NCI-H748 (cell line): Measurements from ENCODE around the gene KLF6.

Source experiments
- DNase-seq: peaks from one replicate; lab custom pipeline; 2025; ENCODE audit not compliant: unreplicated experiment; lab: John Stamatoyannopoulos, UW

Gene KLF6

DNA sequence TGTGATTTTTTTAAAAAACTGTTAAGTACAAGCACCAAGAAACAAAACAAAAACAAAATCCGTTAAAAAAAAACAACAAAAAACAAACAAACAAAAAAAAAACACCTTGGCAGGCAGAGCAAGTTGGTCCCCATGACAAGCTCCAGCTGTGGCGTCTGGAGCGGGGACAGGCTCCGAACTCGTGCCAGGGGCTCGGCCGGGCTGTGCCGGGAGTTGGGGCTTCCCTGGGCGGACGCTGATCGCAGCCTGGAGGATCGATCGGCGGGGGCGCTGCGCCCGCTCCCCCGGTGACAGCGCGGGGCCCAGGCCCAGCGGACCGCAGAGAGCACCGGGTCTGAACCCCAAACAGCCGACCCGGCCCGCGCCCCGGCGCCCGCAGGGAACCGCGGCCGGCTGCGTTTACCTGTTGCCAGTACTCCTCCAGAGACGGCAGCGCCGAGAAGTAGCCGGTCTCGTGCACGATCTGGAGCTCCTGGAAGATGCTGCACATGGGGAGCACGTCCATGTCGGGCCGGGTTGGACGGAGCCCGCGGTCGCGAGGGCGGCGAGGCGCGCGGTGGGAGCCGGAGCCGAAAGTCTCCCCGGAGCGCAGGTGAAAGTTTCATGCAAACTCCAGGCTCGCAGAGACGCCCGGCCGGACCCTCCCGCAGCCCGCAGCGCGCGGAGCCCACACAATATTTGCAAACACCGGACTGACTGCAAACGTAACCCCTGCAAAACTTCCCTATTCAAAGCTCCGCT lies at the start of gene KLF6:
TSS of gene KLF6 (minus strand) at position 700 of the 741 bp plus-strand sequence. CDS start at position 505, 195 bp downstream.
- peak; percentile 61 for DNase-seq

- DNase-seq: no peak
Measured at GRCh38 chr10:3834404-3834803, 49.4 kb upstream of the KLF6 start.

GRCh38 chr10:3833046-3833445 lies 48.0 kb upstream of the KLF6 start:
- no peak for DNase-seq

DNA sequence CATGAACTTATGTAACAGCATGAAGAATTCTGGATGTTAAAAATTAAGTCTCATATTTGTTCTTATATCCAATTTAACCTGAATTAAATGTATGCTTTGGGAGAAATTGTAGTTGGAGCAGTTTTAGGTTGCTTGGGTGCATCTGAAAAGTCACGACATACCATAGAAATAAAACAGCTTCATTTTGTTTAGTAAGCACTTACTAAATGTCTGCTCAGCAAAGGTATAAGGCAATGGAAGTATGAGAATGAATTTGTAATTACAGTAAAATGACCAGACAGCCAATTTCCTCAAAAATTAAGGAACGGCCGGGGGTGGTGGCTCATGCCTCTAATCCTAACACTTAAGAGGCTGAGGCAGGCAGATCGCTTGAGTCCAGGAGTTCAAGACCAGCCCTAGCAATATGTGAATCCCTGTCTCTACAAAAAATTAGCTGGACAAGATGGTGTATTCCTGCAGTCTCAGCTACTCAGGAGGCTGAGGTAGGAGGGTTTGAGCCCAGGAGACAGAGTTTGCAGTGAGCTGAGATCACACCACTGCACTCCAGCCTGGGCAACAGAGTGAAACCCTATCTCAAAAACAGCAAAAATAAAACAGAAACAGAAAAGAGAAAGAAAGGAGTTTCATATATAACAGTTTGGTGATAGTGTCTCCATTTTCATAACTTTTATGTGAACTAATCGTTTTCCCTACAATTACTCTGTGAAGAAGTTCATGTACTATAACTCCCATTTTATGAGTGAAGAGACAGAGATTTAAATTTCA lies 47.2 kb upstream of the KLF6 start:
- DNase-seq: no peak

DNA sequence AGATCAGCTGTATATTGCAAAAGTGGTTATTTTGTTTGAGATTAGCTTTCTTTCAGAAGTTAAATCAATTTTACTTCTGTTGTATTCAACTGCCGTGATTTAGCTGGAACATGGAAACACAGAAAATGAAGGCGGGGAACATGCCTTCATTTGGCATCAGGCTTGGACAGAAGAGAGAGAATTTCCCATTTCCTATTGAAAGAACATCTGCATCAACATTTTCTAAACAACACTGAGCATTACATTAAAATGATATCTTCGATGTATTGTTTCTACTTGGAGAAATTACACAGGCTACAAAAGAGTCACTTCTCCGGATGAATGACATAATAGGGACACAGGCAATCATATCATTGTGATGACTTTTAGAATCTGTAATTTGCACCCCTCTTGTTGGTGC lies 46.6 kb upstream of the KLF6 start:
- DNase-seq: no peak

DNA sequence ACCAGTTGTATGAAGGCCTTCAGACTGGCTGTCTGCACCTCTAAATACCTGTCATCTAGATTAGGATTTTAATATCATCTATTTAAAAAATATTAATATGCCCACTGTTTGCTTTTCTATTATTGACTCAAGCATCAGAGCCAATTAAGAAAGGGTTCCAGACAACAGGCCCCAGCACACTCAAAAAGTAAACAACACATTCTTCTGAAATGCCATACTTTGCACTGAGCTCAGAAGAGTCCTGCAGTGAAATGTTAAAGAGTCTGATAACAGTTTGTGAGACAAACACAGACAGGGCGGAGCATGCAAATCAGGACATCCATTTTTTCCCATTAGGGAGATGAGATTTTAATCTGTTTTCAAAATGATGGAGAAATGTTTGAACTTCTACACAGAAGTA lies 45.9 kb upstream of the KLF6 start:
- DNase-seq: no peak

GRCh38 chr10:3829156-3830050 lies 44.4 kb upstream of the KLF6 start:
- DNase-seq: no peak

DNA sequence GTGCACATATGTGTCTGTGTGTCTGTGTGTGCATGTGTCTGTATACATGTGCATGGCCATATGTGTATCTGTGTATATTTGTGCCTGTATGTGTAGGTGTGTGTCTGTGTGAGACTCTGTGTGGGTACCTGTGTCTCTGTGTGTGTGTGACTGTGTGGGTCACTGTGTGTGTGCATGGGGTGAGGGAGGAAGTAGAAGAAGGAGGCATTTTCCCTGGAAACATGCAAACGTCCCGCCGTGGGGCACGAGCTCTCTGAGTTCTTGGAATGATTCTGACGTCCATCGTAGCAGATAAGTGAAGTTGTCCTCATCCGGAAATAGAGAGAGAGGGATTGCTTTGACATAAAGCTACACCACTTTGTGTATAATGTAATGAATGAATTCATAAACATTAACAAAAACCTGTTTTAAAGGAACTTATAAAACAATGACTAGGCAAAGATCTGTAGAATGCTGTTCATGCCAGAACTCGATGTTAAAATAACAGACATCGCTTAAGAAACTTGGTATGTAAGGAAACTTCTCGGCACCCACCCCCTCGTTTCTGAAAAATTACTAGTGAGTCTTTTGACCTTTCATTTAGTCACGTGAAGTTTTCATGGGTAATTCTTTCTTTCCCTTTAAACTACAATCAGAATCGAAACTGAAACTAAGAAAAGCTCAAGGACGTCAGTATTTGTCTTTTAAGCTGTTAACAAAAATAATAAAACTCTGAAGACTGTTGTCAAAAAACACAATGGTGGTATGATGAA lies 43.6 kb upstream of the KLF6 start:
- no peak for DNase-seq

- no peak for DNase-seq
Measured at GRCh38 chr10:3827768-3828403, 42.9 kb upstream of the KLF6 start.

GRCh38 chr10:3827266-3827665 lies 42.3 kb upstream of the KLF6 start:
- no peak for DNase-seq

DNA sequence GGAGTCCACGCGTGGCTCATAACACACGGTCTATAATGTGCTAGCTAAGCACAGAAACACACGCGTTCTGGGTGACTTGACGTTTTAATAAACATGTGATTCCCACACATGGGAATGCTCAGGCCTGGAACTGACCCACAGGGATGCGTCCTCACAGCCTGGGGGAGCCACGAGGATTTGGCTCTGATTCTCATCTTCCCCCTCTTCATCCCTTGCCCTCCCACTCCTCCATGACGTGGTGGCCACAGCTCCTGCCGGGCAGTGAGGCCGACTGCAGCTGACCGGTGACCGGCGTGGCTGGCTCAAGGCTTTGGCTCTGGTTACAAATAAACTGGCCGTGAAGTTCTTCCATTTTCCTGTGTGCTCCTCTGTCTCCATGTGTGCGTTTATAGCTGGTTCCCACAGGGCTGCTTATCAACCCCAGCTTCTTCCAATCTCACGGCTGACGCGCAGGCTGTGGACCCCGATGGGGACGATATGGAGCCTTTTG lies 40.9 kb upstream of the KLF6 start:
- no peak for DNase-seq

DNA sequence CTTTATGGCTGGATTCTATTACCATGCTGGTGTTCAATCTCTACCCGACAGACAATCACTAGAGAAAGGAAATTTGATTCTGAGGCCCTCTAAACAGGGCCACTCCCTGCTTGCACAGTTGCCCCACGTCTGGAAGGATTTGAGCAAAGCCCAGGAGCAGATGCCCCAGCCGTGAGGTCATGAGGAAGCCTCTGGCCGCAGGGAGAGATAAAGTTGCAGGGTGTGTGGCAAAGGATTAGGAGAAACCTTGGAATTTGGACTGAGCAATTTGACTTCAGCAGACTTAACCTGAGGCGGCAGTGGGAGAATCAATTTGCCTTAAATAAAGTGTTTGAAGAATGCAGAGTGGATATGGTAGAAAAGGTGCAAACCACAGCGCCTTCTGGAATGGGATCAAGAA lies 40.2 kb upstream of the KLF6 start:
- DNase-seq: no peak

- no peak for DNase-seq
Measured at GRCh38 chr10:3822541-3823330, 37.7 kb upstream of the KLF6 start.

DNA sequence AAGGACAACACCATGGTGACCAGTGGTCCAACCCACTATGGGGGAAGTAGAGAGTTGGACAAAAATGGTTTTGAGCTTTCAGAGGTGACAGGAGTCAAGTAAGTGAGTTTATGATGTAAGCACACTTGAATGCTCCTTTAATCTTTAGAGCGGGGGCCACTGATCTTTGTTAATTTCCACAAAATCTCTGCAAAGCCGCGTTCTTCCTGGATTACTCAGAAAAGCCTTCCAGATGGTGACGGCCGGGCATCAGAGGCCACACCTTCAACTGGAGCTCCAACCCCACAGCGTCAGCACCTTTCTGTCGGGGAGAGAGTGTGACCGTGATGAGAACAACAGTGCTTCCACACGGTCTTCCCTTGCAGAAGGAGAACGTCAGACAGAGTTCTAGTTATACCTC lies 35.2 kb upstream of the KLF6 start:
- DNase-seq: no peak

GRCh38 chr10:3816995-3817394 lies 32.0 kb upstream of the KLF6 start:
- peak; percentile 9 for DNase-seq

DNA sequence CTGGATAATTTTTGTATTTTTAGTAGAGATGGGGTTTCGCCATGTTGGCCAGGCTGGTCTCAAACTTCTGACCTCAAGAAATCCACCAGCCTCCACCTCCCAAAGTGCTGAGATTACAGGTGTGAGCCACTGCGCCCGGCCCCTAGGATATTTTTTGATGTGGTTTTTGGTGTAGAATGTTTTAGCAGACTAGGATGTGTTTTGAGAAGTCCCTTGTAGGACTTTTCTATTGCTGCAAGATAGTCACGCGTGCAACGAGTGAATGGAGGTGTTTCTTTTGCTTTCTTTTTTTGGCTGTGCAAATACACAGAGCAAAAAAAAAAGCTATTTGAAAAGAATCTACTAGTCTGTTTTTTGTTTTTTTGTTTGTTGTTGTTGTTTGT lies 29.8 kb upstream of the KLF6 start:
- no peak for DNase-seq

- no peak for DNase-seq
Measured at GRCh38 chr10:3813986-3814837, 29.2 kb upstream of the KLF6 start.

DNA sequence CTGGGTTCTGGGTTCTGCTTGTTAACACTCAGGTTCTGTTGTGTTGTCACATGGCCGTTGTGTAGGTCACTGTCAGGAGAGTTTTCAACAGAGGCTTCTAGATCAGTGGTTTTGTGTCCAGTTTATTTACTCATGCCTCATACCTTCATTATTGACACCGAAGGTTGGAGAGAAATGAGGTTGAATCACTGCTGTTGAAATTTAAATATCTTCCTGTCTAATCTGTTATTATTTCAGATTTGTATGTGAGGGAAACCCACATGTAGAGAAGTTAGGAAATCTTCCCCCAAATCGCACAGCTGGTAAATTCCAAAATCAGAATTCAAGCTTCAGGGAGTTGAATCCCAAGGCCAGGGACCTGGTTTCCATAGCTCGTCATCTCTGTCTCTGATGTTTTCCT lies 28.3 kb upstream of the KLF6 start:
- no peak for DNase-seq

DNA sequence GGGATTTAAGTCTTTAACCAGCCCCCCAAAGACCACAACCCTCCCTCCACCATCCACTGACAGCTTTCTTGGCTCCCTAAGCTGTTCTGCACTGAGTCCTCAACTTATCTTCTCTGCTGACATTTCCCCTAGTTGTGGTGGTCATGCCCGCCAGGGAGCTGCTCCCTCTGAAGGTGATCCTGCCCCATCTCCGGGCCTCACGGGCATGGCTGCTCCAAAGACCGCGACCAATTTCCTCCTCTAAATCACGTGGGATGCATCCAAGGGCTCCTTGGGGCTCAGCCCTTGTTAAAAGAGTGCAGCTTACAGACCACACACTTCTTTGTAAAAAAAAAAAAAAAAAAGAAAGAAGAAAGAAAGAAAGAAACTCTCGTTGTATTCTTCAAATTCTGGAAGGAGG lies 27.1 kb upstream of the KLF6 start:
- DNase-seq: no peak
